C4-2B (cell line): ENCODE data around the gene ZNF669.

Source experiments
- CTCF ChIP-seq: fragments of 450-650 bp; conservative IDR thresholded peaks from 2 replicates; pipeline ENCODE4 v1.5.1; 2017; ENCODE audit warnings: mild to moderate bottlenecking
- ZFX ChIP-seq: fragments of 450-650 bp; IDR thresholded peaks from 2 replicates; pipeline ENCODE4 v1.6.1; 2017

GRCh38 chr1:247096112-247096511 is 8.0 kb downstream of the ZNF669 start:
- no peak for TF ChIP-seq CTCF
- TF ChIP-seq ZFX = no peak
